ENCODE results near the gene KCNK7. TPM values are rescaled to one million over a fixed set of nuclear protein-coding genes. Genes with fewer than 3 reads are reported as not detected.

The KCNK7 gene
- total and polyA plus RNA-seq, 2 experiments from 2014 or later = 0.60 TPM; not detected in 1

- ATAC-seq = no peak
- peaks cover 44% of the 10 kb centered on the region for H3K27me3 ChIP-seq (ENCODE audit: insufficient read depth)
- no peak for TF ChIP-seq STAT1 (IDR thresholded peaks at IDR 0.05; ENCODE audit: unreplicated experiment)
- TF ChIP-seq CREB1 (CRISPR knock-in tag; IDR thresholded peaks at IDR 0.05; ENCODE audit: low read depth) = no peak
- TF ChIP-seq EZH2phosphoT487 (IDR thresholded peaks at IDR 0.05; ENCODE audit: unreplicated experiment) = no peak
- no peak for TF ChIP-seq ZNF114 (CRISPR knock-in tag; IDR thresholded peaks at IDR 0.05)
- TF ChIP-seq REST (IDR thresholded peaks at IDR 0.05; ENCODE audit: unreplicated experiment) = no peak
- H3K27me3 Mint-ChIP-seq (ENCODE audit: insufficient read depth, low read depth, poor library complexity) = peaks cover 41% of the 10 kb centered on the region
- H3F3A ChIP-seq (replicated peaks; ENCODE audit: low read depth) = peaks cover 20% of the 10 kb centered on the region
- H3K79me2 ChIP-seq (replicated peaks; ENCODE audit: insufficient read depth) = no peaks in the 10 kb centered on the region
- H4K20me1 ChIP-seq (replicated peaks; ENCODE audit: insufficient read depth) = peaks cover 4% of the 10 kb centered on the region; the same call in 1 of the 2 replicates
- no peak overlapping the region for H3K4me3 ChIP-seq
- H3K4me2 ChIP-seq = peak overlapping the region; percentile 82; the same call in 1 of the 2 replicates
- H3K4me1 Mint-ChIP-seq = peaks cover 29% of the 10 kb centered on the region
- DNase-seq (ENCODE audit: low spot score) = no peak
- H3K9me3 Mint-ChIP-seq = no peaks in the 10 kb centered on the region
- peaks cover 9% of the 10 kb centered on the region for H3K36me3 Mint-ChIP-seq (ENCODE audit: low read depth)
- H3K9me2 ChIP-seq (ENCODE audit: insufficient read depth) = no peaks in the 10 kb centered on the region
- peak overlapping the region; percentile 60 for H3K4me3 Mint-ChIP-seq
- H2AFZ ChIP-seq = no peak overlapping the region
- H3K27ac ChIP-seq (ENCODE audit: low read depth) = no peak overlapping the region
- H3K36me3 ChIP-seq (ENCODE audit: insufficient read depth) = no peaks in the 10 kb centered on the region
- H3K4me1 ChIP-seq (ENCODE audit: insufficient read depth) = peaks cover 11% of the 10 kb centered on the region
- H3K27ac Mint-ChIP-seq = no peak overlapping the region
Observed at GRCh38 chr11:65576867-65577755, 18.5 kb downstream of the KCNK7 start.

- H3K27me3 Mint-ChIP-seq (ENCODE audit: insufficient read depth, low read depth, poor library complexity) = peaks cover 40% of the 10 kb centered on the region
- DNase-seq (ENCODE audit: low spot score) (no peak), ATAC-seq (no peak)
- no peak overlapping the region for H3K27ac ChIP-seq (ENCODE audit: low read depth)
- H2AFZ ChIP-seq = peak overlapping the region; percentile 85; the same call in 1 of the 2 replicates
- peak overlapping the region; percentile 60 for H3K4me3 Mint-ChIP-seq
- H3K36me3 Mint-ChIP-seq (ENCODE audit: low read depth) = peaks cover 9% of the 10 kb centered on the region
- H3K9me3 Mint-ChIP-seq = no peaks in the 10 kb centered on the region
- peaks cover 8% of the 10 kb centered on the region for H4K20me1 ChIP-seq (replicated peaks; ENCODE audit: insufficient read depth)
- TF ChIP-seq EZH2 (IDR thresholded peaks at IDR 0.05; ENCODE audit: low read depth, unreplicated experiment) (peak; percentile 18), ZNF462 (CRISPR knock-in tag; IDR thresholded peaks at IDR 0.05) (no peak)
- peaks cover 43% of the 10 kb centered on the region for H3K27me3 ChIP-seq (ENCODE audit: insufficient read depth)
- no peak overlapping the region for H3K27ac Mint-ChIP-seq
- H3K4me2 ChIP-seq = peak overlapping the region; percentile 82
- no peaks in the 10 kb centered on the region for H3K36me3 ChIP-seq (ENCODE audit: insufficient read depth)
- peaks cover 16% of the 10 kb centered on the region for H3K4me1 ChIP-seq (ENCODE audit: insufficient read depth)
- H3K4me3 ChIP-seq = peak overlapping the region; percentile 57; the same call in 1 of the 2 replicates
- peaks cover 37% of the 10 kb centered on the region for H3K4me1 Mint-ChIP-seq
- H3K79me2 ChIP-seq (replicated peaks; ENCODE audit: insufficient read depth) = no peaks in the 10 kb centered on the region
- H3K9me2 ChIP-seq (ENCODE audit: insufficient read depth) = no peaks in the 10 kb centered on the region
- H3F3A ChIP-seq (replicated peaks; ENCODE audit: low read depth) = peaks cover 28% of the 10 kb centered on the region
Observed at GRCh38 chr11:65576232-65576866, 19.3 kb downstream of the KCNK7 start.

Measured in GM23338 (cell line).